ENCODE results near the gene FOXD3.

The FOXD3 gene

DNA sequence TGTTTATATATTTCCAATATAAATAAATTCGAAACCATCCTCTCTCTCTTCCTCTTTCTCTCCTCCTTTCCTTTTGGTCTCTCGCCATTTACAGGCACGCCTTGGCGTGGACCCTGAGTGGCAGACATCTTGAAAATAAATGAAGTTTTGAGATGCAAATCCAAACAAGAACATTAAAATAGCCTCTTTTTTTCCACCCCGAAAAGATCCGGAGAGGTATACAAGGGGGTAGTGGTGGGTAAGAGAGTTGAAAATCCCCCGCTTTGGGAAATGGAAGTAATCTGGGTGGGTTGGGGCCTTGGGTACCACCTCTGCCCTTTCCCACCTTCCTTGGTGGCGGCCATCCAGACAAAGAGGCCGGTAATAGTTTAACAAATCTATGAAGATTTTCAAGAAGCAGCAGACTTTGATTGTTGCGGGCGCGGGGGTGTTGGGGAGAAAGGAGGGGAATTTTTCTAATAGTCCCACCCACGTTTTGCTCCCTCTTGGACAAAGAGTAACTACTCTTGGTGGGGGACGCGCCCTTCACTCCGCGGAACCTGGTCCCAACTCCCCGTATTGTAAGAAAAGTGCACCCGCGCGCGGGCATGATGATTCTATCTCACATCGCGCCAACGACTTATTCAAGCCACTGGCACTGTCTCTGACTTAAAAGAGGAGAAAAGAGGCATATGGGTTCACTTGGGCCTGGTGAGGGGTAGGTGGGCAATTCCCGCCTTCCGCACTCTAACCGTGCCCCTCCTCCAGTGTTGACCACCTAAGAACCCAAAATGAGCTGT is 4.0 kb upstream of the FOXD3 start:
- TF ChIP-seq MYC (IDR thresholded peaks at IDR 0.05; ENCODE audit: low read depth, low read length): no peak
- no peak for TF ChIP-seq POLR2A (IDR thresholded peaks at IDR 0.05; ENCODE audit: extremely low read depth, insufficient read length)
- TF ChIP-seq, protein P1, sequence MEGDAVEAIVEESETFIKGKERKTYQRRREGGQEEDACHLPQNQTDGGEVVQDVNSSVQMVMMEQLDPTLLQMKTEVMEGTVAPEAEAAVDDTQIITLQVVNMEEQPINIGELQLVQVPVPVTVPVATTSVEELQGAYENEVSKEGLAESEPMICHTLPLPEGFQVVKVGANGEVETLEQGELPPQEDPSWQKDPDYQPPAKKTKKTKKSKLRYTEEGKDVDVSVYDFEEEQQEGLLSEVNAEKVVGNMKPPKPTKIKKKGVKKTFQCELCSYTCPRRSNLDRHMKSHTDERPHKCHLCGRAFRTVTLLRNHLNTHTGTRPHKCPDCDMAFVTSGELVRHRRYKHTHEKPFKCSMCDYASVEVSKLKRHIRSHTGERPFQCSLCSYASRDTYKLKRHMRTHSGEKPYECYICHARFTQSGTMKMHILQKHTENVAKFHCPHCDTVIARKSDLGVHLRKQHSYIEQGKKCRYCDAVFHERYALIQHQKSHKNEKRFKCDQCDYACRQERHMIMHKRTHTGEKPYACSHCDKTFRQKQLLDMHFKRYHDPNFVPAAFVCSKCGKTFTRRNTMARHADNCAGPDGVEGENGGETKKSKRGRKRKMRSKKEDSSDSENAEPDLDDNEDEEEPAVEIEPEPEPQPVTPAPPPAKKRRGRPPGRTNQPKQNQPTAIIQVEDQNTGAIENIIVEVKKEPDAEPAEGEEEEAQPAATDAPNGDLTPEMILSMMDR (IDR thresholded peaks at IDR 0.05; ENCODE audit: low read depth, low read length): no peak
- TF ChIP-seq, protein P2, sequence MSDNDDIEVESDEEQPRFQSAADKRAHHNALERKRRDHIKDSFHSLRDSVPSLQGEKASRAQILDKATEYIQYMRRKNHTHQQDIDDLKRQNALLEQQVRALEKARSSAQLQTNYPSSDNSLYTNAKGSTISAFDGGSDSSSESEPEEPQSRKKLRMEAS (IDR thresholded peaks at IDR 0.05; ENCODE audit: low read depth, low read length): no peak
- no peak overlapping the region for H3K4me3 ChIP-seq (ENCODE audit: low read depth, low read length)
- no peak for DNase-seq (ENCODE audit: low read depth)

DNA sequence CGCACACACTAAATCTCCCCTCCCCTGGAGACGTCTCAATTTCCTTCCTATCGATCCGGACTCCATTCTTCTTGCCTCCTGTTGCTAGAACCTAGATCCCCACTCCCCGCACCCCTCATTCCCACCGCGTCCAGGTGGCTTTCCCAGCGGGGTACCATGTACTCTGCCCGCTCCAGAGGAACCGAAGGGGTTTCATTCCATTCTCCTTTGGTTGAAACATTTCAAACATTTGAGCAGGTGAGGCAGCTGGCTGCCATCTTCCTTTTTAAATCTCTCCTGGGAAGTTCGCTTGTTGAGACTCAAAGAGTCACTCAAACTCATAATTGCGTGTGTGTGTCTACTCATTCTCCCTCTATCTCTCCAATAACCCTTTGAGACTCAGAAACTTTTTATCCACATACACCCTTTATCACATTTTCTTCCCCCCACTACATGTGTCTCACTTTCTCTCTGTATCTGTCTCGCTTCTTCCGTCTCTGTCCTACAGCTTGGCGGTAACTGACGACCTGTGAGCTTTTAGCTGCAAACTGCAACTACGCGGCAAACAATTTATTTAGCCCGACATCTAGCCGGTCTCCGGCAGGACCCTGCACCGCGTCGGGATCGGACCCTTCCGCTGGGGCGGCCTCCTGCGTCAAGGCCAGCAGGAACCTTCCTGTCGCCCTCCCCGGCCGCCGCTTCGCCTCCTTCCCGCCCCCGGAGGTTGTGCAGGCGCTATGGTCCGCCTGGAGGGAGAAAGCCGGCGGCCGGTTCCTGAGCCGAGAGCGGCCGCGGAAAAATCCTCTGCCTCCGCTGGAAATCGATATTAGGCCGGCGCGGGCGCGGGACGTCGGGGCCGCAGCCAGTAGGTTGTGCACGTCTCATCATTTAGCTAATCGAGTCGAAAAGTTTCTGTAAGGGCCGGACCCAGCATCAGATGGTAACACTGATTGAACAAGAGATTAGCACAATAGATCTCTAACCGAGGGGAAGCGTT is 3.0 kb upstream of the FOXD3 start:
- TF ChIP-seq, protein P1 (IDR thresholded peaks at IDR 0.05; ENCODE audit: low read depth, low read length): no peak
- TF ChIP-seq, protein P2 (IDR thresholded peaks at IDR 0.05; ENCODE audit: low read depth, low read length): no peak
- no peak for TF ChIP-seq MYC (IDR thresholded peaks at IDR 0.05; ENCODE audit: low read depth, low read length)
- TF ChIP-seq POLR2A (IDR thresholded peaks at IDR 0.05; ENCODE audit: extremely low read depth, insufficient read length): no peak
- no peak overlapping the region for H3K4me3 ChIP-seq (ENCODE audit: low read depth, low read length)
- DNase-seq (ENCODE audit: low read depth): no peak

DNA sequence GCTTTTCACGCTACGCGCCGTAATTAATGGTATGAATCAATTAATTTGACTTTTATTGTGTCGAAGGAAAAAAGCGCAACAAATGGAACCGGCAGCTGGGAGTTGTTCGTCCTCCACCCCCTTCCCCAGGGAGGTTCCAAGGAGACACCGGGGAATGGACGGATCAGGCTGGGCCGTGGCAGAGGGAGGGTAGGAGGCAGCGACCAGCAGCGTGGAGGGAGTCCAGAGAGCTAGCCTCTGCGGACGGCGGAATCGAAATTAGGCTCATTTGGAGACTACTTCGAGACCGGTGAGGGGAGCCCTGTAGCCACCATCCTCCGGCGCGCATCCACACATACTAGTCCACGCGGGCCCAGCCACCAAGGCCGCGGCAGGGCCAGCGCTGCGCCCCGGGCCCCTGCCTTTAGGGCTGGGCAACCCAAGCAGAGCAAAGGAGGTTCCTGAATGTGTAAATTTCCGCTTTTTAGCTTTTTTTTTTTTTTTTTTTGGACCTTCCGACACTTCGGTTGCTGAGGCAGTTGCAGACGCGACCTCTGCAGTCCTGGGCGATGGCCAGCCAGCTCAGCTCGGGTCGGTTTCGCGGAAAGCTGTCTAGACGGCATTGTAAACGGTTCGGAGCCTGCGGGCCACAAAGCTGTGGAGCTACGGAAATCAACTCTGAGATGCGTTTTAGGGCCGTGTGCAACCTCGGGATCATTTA is 2.2 kb upstream of the FOXD3 start:
- DNase-seq (ENCODE audit: low read depth): no peak
- TF ChIP-seq, protein P1 (IDR thresholded peaks at IDR 0.05; ENCODE audit: low read depth, low read length): no peak
- TF ChIP-seq POLR2A (IDR thresholded peaks at IDR 0.05; ENCODE audit: extremely low read depth, insufficient read length) (no peak), MYC (IDR thresholded peaks at IDR 0.05; ENCODE audit: low read depth, low read length) (no peak)
- TF ChIP-seq, protein P2 (IDR thresholded peaks at IDR 0.05; ENCODE audit: low read depth, low read length): no peak
- H3K4me3 ChIP-seq (ENCODE audit: low read depth, low read length): no peak overlapping the region

DNA sequence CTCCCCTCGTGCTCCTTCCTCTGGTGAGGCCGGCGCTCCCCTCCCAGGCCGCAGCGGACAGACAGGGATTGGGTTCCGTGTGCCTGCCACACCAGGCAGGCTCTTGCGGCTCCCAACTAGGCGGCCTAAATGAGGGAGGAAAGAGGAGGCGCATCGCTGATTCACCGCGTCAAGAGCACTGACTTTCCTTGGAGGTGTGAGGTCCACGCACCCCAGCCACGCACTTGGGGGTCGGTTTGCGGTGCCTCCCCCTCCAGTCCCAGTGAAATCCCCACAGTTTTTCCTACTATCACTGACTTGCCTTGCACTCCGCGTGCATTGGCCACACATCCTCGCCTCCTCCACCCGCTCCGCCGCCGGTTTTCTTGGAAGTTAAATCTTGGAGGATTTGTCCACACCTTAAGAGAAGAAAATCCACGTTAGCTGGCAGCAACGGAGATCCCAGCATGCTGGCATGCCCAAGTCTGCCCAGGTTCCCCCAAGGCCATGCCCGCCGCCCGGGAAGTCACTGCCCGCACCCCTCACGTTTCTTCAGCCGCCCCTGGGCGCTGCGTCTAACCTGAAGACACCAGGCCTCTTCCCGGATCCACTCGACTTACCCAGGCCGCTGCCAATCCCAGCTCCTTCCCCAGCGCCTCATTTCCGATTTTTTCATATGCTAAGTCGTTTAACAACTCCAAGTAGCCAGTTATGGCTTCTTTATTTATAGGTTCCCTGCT is 1.1 kb upstream of the FOXD3 start:
- DNase-seq (ENCODE audit: low read depth): no peak
- H3K4me3 ChIP-seq (ENCODE audit: low read depth, low read length): no peak overlapping the region
- TF ChIP-seq, protein P2 (IDR thresholded peaks at IDR 0.05; ENCODE audit: low read depth, low read length): no peak
- TF ChIP-seq MYC (IDR thresholded peaks at IDR 0.05; ENCODE audit: low read depth, low read length) (no peak), POLR2A (IDR thresholded peaks at IDR 0.05; ENCODE audit: extremely low read depth, insufficient read length) (no peak)
- TF ChIP-seq, protein P1 (IDR thresholded peaks at IDR 0.05; ENCODE audit: low read depth, low read length): no peak

DNA sequence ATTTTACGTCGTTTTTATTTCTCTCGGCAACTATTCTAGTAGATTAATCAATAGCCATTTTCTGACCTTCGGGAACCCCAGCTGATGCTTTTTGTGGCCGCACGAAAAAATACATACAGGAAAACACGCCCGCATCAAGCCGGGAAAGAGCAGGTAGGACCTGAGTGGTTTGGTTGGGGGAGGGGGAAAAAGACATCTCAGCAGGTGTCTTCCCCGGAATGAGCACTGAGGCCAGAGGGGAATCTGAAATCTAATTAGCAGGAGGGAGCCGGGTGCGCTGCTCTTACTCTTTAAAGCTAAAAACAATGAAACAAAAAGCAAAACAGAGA is 618 bp upstream of the FOXD3 start:
- TF ChIP-seq, protein P1 (IDR thresholded peaks at IDR 0.05; ENCODE audit: low read depth, low read length): no peak
- TF ChIP-seq MYC (IDR thresholded peaks at IDR 0.05; ENCODE audit: low read depth, low read length) (no peak), POLR2A (IDR thresholded peaks at IDR 0.05; ENCODE audit: extremely low read depth, insufficient read length) (no peak)
- TF ChIP-seq, protein P2 (IDR thresholded peaks at IDR 0.05; ENCODE audit: low read depth, low read length): no peak
- no peak overlapping the region for H3K4me3 ChIP-seq (ENCODE audit: low read depth, low read length)
- no peak for DNase-seq (ENCODE audit: low read depth)
